GM06990 (cell line): ENCODE measurements around the gene ASS1.

Experiments used
- DNase-seq: peaks from one replicate; pipeline ENCODE4 v3.0.0-alpha.2; 2011; ENCODE audit not compliant: insufficient read length; ENCODE audit errors: extremely low read depth
- H3K27me3 ChIP-seq: replicated peaks from 2 replicates; pipeline ENCODE4 v1.6.0; 2011; ENCODE audit warnings: low read length; ENCODE audit not compliant: control insufficient read depth, insufficient read depth
- H3K36me3 ChIP-seq: 2 replicates; pipeline ENCODE4 v1.5.1; 2011; ENCODE audit warnings: low read length; ENCODE audit not compliant: control insufficient read depth, insufficient read depth
- H3K4me3 ChIP-seq: replicated peaks from 2 replicates; pipeline ENCODE4 v1.5.1; 2011; ENCODE audit warnings: low read depth, mild to moderate bottlenecking, control low read depth, low read length
- CTCF ChIP-seq: IDR thresholded peaks from 2 replicates; pipeline ENCODE4 v1.5.1; 2011; ENCODE audit warnings: low read length, control low read depth, mild to moderate bottlenecking, inconsistent platforms; ENCODE audit not compliant: insufficient read depth, poor library complexity, severe bottlenecking

Gene ASS1

GRCh38 chr9:130470950-130471349, 26.2 kb downstream of the ASS1 start:
- no peak for TF ChIP-seq CTCF
- DNase-seq = no peak
- H3K36me3 ChIP-seq = no peaks in the 10 kb centered on the region
- no peaks in the 10 kb centered on the region; the same call in none of the 2 replicates for H3K27me3 ChIP-seq
- no peak overlapping the region for H3K4me3 ChIP-seq

GRCh38 chr9:130471411-130472183, 26.8 kb downstream of the ASS1 start:
- no peak overlapping the region for H3K4me3 ChIP-seq
- no peak for DNase-seq
- H3K27me3 ChIP-seq = no peaks in the 10 kb centered on the region; the same call in none of the 2 replicates
- H3K36me3 ChIP-seq = no peaks in the 10 kb centered on the region
- TF ChIP-seq CTCF = no peak

GRCh38 chr9:130472184-130472705, 27.5 kb downstream of the ASS1 start:
- Histone ChIP-seq H3K4me3 (no peak overlapping the region), H3K27me3 (no peaks in the 10 kb centered on the region; the same call in none of the 2 replicates), H3K36me3 (no peaks in the 10 kb centered on the region)
- DNase-seq = no peak
- TF ChIP-seq CTCF = no peak

GRCh38 chr9:130473009-130473408, 28.2 kb downstream of the ASS1 start:
- H3K4me3 ChIP-seq = no peak overlapping the region
- TF ChIP-seq CTCF = no peak
- no peaks in the 10 kb centered on the region; the same call in none of the 2 replicates for H3K27me3 ChIP-seq

GRCh38 chr9:130473566-130473965, 28.8 kb downstream of the ASS1 start:
- H3K36me3 ChIP-seq = no peaks in the 10 kb centered on the region
- DNase-seq = no peak
- TF ChIP-seq CTCF = no peak
- H3K27me3 ChIP-seq = no peaks in the 10 kb centered on the region; the same call in none of the 2 replicates
- H3K4me3 ChIP-seq = no peak overlapping the region

More at GRCh38 chr9:130473009-130473408, 28.2 kb downstream of the ASS1 start:
- DNase-seq = no peak
- no peaks in the 10 kb centered on the region for H3K36me3 ChIP-seq
